ENCODE results near the gene TBCD. TPM values are rescaled to one million over a fixed set of nuclear protein-coding genes. Genes with fewer than 3 reads are reported as not detected.

TBCD gene
- total and polyA plus RNA-seq, 2 experiments from 2014 or later: 19.3 to 33.8 TPM

DNA sequence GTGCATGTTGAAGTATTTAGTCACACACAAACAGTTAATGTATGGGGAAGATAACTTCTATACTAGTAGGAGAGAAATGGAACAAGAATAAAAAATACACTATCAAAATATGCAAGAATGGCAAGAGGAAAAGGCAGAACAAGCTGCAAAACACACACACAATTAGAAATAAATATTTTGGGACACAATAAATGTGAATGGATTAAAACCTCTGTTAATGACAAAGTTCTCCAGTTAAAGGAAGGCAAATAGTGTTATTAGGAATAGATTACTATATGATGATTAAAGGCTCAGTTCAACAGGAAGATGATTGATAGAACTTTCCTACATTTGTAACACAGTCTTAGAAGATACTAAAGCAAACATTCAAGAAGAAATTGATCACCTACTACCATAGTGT lies 194.2 kb downstream of the TBCD start:
- Histone ChIP-seq H3K9me3 (ENCODE audit: low read depth) (no peaks in the 10 kb centered on the region), H3K4me2 (ENCODE audit: unreplicated experiment) (no peak overlapping the region), H3K27me3 (replicated peaks; ENCODE audit: insufficient read depth) (no peaks in the 10 kb centered on the region), H3F3A (ENCODE audit: insufficient read depth) (no peaks in the 10 kb centered on the region), H3K36me3 (ENCODE audit: low read depth) (peaks cover 18% of the 10 kb centered on the region), H3K4me1 (ENCODE audit: insufficient read depth) (no peaks in the 10 kb centered on the region), H3K9ac (no peak overlapping the region), H3K79me2 (ENCODE audit: insufficient read depth) (no peaks in the 10 kb centered on the region), H3K4me3 (no peak overlapping the region), H4K20me1 (ENCODE audit: insufficient read depth) (no peaks in the 10 kb centered on the region), H3K27ac (no peak overlapping the region), H2AFZ (no peak overlapping the region), H3K9me2 (ENCODE audit: insufficient read depth) (no peaks in the 10 kb centered on the region)
- no peak for TF ChIP-seq EZH2 (IDR thresholded peaks at IDR 0.05; ENCODE audit: insufficient read depth, poor library complexity, severe bottlenecking)
- no peak for TF ChIP-seq EZH2phosphoT487 (IDR thresholded peaks at IDR 0.05; ENCODE audit: insufficient read depth, low read depth)
- in situ Hi-C loops (cut with MboI): no loop called here
- no peak for DNase-seq

DNA sequence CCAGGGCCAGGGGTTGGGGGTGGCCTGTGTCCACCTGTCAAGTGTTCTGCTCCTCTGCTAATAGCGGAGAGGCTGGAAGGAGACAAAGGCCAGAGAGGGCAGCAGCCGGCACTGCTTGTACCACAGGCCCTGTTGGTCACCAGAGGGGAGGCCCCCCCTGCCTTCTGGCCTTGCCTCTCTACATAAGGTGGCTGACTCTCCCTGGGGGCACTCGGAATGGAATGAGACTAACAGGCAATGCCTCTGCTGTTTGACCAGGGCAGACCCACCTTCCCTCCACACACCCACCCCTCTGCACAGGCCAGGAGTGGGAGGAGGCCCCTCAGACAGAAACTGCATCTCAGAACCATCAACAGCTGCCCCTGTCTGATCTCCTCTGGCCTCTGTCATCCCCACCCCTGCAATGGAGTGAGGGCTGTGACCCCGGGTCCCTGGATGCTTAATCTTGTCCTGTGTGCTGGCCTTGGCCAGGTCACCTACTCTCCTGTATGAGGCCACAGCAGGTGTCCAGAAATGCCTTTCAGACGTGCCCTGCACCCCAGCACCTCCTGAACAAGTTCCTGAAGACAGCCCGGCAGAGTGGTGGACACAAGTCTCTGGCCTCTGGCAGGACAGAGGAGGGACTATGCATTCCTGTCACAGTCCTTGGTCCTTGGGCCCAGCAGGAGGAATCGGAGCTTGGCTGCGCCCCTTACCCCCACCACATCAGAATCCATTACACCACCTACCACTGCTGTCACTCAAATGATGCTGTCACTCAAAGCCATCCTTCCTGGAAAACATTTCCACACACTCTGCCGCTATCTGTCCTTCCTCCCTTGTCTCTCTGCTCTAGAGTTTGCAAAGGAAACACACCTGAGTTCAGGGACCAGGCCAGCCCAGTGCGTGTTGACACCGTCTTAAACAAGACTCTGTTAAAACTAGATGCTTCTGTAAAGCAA lies 195.5 kb downstream of the TBCD start:
- H3K9me3 ChIP-seq (ENCODE audit: low read depth): no peaks in the 10 kb centered on the region
- no peaks in the 10 kb centered on the region for H3K9me2 ChIP-seq (ENCODE audit: insufficient read depth)
- no peaks in the 10 kb centered on the region for H3K27me3 ChIP-seq (replicated peaks; ENCODE audit: insufficient read depth)
- no peak overlapping the region for H3K4me3 ChIP-seq
- no peak overlapping the region for H3K9ac ChIP-seq
- no peak for DNase-seq
- no peaks in the 10 kb centered on the region for H3K79me2 ChIP-seq (ENCODE audit: insufficient read depth)
- peaks cover 18% of the 10 kb centered on the region for H3K36me3 ChIP-seq (ENCODE audit: low read depth)
- no peak overlapping the region for H3K4me2 ChIP-seq (ENCODE audit: unreplicated experiment)
- H3K27ac ChIP-seq: no peak overlapping the region
- H4K20me1 ChIP-seq (ENCODE audit: insufficient read depth): no peaks in the 10 kb centered on the region
- no peaks in the 10 kb centered on the region for H3K4me1 ChIP-seq (ENCODE audit: insufficient read depth)
- WGBS, 2 experiments (ENCODE audit: low coverage in 1 of 2, low lambda C conversion rate in 2 of 2, missing lambda C conversion rate in 2 of 2): 100% methylated on average over 10 to 11 of the region's 11 CpGs
- H2AFZ ChIP-seq: no peak overlapping the region
- no peak for TF ChIP-seq EZH2 (IDR thresholded peaks at IDR 0.05; ENCODE audit: insufficient read depth, poor library complexity, severe bottlenecking)
- no peak for TF ChIP-seq EZH2phosphoT487 (IDR thresholded peaks at IDR 0.05; ENCODE audit: insufficient read depth, low read depth)
- in situ Hi-C loops (cut with MboI): no loop called here
- no peaks in the 10 kb centered on the region for H3F3A ChIP-seq (ENCODE audit: insufficient read depth)

DNA sequence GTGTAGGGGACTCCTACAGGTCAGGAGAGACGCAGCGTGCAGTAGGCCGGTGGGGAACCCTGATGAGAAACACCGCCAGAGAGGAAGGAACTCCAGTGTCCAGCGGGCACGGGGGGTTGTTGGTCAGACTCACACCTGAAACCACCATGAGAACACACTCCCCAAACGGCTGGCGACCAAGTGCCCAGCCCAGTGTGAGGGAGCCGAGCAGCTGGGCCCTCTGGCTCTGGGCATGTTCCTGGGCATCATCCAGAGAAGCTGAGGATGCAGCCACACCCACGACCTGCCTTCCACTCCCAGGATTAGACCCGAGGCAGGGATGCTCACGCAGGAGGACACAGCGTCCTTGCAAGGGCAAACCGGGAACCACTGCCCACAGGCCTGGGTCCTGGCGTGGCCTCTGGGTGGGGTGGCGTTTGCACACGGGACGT lies 196.2 kb downstream of the TBCD start:
- Histone ChIP-seq H2AFZ (no peak overlapping the region), H3F3A (ENCODE audit: insufficient read depth) (no peaks in the 10 kb centered on the region), H3K9me3 (ENCODE audit: low read depth) (no peaks in the 10 kb centered on the region), H3K4me2 (ENCODE audit: unreplicated experiment) (no peak overlapping the region), H3K36me3 (ENCODE audit: low read depth) (peaks cover 18% of the 10 kb centered on the region), H3K27ac (no peak overlapping the region), H3K9ac (no peak overlapping the region), H3K4me3 (no peak overlapping the region), H4K20me1 (ENCODE audit: insufficient read depth) (no peaks in the 10 kb centered on the region), H3K9me2 (ENCODE audit: insufficient read depth) (no peaks in the 10 kb centered on the region), H3K27me3 (replicated peaks; ENCODE audit: insufficient read depth) (no peaks in the 10 kb centered on the region), H3K79me2 (ENCODE audit: insufficient read depth) (no peaks in the 10 kb centered on the region), H3K4me1 (ENCODE audit: insufficient read depth) (no peaks in the 10 kb centered on the region)
- in situ Hi-C loops (cut with MboI): no loop called here
- 95 to 97% methylated on average over 18 of the region's 18 CpGs for WGBS, 2 experiments (ENCODE audit: low coverage in 1 of 2, low lambda C conversion rate in 2 of 2, missing lambda C conversion rate in 2 of 2)
- no peak for TF ChIP-seq EZH2phosphoT487 (IDR thresholded peaks at IDR 0.05; ENCODE audit: insufficient read depth, low read depth)
- no peak for TF ChIP-seq EZH2 (IDR thresholded peaks at IDR 0.05; ENCODE audit: insufficient read depth, poor library complexity, severe bottlenecking)
- no peak for DNase-seq

DNA sequence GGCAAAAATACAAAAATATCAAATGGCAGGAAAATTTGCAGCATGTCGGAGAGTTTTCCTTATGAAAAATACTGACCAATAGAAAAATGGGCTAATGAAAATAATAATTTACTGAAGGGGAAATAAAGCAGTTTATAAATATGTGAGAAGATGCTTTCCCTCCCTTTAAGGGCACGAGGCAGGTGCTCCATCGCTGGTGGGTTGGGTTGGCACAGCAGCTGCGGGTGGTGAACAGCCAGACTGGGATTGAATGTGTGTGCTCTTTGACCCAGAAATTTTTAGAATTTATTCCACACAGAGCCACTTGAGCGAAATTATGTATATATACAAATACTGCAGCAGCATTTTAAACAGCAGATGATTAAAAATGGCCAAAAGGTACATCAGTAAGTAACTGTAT lies 197.1 kb downstream of the TBCD start:
- 95 to 98% methylated on average over 5 of the region's 5 CpGs for WGBS, 2 experiments (ENCODE audit: low coverage in 1 of 2, low lambda C conversion rate in 2 of 2, missing lambda C conversion rate in 2 of 2)
- Histone ChIP-seq H3K27ac (no peak overlapping the region), H3K9me2 (ENCODE audit: insufficient read depth) (no peaks in the 10 kb centered on the region), H2AFZ (no peak overlapping the region), H3K36me3 (ENCODE audit: low read depth) (peaks cover 18% of the 10 kb centered on the region), H3K4me3 (no peak overlapping the region), H3K27me3 (replicated peaks; ENCODE audit: insufficient read depth) (no peaks in the 10 kb centered on the region), H3K79me2 (ENCODE audit: insufficient read depth) (no peaks in the 10 kb centered on the region), H3K9ac (no peak overlapping the region), H4K20me1 (ENCODE audit: insufficient read depth) (no peaks in the 10 kb centered on the region), H3K4me1 (ENCODE audit: insufficient read depth) (no peaks in the 10 kb centered on the region), H3F3A (ENCODE audit: insufficient read depth) (no peaks in the 10 kb centered on the region), H3K4me2 (ENCODE audit: unreplicated experiment) (no peak overlapping the region), H3K9me3 (ENCODE audit: low read depth) (no peaks in the 10 kb centered on the region)
- TF ChIP-seq EZH2phosphoT487 (IDR thresholded peaks at IDR 0.05; ENCODE audit: insufficient read depth, low read depth): no peak
- no peak for TF ChIP-seq EZH2 (IDR thresholded peaks at IDR 0.05; ENCODE audit: insufficient read depth, poor library complexity, severe bottlenecking)
- DNase-seq: no peak
- in situ Hi-C loops (cut with MboI): no loop called here
